ENCODE results near the gene TBX21.

Gene TBX21

DNA sequence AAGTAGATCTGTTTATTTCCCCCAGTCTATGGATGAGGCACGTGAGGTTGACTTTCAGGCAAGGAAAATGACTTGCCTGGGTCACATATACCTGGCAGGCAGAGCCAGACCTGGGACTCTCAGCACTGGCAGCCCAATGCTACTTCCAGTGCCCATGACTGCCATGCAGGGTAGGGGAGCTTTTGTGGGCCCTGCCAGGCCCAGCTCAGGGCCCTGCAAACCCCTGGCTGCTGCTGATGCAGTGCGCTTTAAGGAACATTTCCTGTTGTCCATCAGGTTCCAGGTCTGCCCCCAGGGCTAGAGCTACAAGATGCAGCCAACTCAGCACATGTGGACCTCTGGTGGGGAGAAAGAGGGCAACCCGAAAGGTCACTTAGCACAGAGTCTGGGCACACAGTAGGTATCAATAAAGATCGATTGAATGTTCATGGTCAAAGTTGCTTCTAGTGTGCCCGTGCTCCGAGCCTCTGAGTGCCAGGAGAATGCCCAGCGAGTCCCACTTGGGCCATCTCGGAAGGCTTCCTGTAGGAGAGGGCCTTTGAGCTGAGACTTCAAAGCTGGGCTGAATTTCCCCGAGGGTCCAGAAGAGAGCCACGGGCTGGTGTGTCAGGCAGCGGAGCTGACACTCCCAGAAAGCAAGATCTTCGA is 513 bp upstream of the TBX21 start:
- no peak for ATAC-seq
- TF ChIP-seq ESRRG (CRISPR knock-in tag; IDR thresholded peaks at IDR 0.05), result no peak
- TF ChIP-seq TOX (CRISPR knock-in tag; IDR thresholded peaks at IDR 0.05; ENCODE audit: borderline replicate concordance), result no peak
- TF ChIP-seq, protein P1, sequence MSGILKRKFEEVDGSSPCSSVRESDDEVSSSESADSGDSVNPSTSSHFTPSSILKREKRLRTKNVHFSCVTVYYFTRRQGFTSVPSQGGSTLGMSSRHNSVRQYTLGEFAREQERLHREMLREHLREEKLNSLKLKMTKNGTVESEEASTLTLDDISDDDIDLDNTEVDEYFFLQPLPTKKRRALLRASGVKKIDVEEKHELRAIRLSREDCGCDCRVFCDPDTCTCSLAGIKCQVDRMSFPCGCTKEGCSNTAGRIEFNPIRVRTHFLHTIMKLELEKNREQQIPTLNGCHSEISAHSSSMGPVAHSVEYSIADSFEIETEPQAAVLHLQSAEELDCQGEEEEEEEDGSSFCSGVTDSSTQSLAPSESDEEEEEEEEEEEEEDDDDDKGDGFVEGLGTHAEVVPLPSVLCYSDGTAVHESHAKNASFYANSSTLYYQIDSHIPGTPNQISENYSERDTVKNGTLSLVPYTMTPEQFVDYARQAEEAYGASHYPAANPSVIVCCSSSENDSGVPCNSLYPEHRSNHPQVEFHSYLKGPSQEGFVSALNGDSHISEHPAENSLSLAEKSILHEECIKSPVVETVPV (CRISPR knock-in tag; IDR thresholded peaks at IDR 0.05), result no peak
- TF ChIP-seq, protein P2, sequence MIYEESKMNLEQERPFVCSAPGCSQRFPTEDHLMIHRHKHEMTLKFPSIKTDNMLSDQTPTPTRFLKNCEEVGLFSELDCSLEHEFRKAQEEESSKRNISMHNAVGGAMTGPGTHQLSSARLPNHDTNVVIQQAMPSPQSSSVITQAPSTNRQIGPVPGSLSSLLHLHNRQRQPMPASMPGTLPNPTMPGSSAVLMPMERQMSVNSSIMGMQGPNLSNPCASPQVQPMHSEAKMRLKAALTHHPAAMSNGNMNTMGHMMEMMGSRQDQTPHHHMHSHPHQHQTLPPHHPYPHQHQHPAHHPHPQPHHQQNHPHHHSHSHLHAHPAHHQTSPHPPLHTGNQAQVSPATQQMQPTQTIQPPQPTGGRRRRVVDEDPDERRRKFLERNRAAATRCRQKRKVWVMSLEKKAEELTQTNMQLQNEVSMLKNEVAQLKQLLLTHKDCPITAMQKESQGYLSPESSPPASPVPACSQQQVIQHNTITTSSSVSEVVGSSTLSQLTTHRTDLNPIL (CRISPR knock-in tag; IDR thresholded peaks at IDR 0.05; ENCODE audit: low read depth), result no peak
- no peak for TF ChIP-seq BACH2 (CRISPR knock-in tag; IDR thresholded peaks at IDR 0.05; ENCODE audit: borderline replicate concordance)
- TF ChIP-seq, protein P3, sequence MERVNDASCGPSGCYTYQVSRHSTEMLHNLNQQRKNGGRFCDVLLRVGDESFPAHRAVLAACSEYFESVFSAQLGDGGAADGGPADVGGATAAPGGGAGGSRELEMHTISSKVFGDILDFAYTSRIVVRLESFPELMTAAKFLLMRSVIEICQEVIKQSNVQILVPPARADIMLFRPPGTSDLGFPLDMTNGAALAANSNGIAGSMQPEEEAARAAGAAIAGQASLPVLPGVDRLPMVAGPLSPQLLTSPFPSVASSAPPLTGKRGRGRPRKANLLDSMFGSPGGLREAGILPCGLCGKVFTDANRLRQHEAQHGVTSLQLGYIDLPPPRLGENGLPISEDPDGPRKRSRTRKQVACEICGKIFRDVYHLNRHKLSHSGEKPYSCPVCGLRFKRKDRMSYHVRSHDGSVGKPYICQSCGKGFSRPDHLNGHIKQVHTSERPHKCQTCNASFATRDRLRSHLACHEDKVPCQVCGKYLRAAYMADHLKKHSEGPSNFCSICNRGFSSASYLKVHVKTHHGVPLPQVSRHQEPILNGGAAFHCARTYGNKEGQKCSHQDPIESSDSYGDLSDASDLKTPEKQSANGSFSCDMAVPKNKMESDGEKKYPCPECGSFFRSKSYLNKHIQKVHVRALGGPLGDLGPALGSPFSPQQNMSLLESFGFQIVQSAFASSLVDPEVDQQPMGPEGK (CRISPR knock-in tag; IDR thresholded peaks at IDR 0.05; ENCODE audit: borderline replicate concordance), result no peak
- no peak for TF ChIP-seq ZFP30 (CRISPR knock-in tag; IDR thresholded peaks at IDR 0.05)
- TF ChIP-seq ZNF565 (CRISPR knock-in tag; conservative IDR thresholded peaks at IDR 0.05; ENCODE audit: low read depth), result no peak

DNA sequence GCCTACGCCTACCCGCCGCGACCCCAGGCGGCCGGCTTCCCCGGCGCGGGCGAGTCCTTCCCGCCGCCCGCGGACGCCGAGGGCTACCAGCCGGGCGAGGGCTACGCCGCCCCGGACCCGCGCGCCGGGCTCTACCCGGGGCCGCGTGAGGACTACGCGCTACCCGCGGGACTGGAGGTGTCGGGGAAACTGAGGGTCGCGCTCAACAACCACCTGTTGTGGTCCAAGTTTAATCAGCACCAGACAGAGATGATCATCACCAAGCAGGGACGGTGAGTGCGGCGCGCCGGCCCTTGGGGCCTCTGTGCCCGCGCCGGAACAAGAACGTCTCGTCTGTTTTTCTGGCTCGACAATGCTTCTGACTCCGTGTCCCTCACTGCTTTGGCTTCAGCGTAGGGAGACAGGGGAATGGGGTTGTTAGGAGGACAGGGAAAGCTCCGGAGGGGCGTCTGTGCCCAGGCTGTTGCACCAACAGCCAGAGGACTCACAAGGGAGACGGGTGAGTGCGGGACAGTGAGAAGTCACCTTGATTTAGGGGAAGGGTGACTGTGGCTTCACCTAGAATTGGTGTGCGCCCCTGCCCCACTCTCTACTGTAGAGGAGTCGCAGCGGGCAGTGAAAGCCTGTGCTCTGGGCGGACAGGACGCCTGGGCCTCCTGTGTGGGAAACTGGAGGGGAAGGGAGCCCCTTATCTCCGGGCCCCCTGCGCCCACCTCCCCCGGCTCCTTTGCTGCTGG is 806 bp downstream of the TBX21 start:
- no peak for TF ChIP-seq ISL1 (CRISPR knock-in tag; IDR thresholded peaks at IDR 0.05)
- TF ChIP-seq ZC3H10 (CRISPR knock-in tag; IDR thresholded peaks at IDR 0.05), result no peak
- TF ChIP-seq, protein P4, sequence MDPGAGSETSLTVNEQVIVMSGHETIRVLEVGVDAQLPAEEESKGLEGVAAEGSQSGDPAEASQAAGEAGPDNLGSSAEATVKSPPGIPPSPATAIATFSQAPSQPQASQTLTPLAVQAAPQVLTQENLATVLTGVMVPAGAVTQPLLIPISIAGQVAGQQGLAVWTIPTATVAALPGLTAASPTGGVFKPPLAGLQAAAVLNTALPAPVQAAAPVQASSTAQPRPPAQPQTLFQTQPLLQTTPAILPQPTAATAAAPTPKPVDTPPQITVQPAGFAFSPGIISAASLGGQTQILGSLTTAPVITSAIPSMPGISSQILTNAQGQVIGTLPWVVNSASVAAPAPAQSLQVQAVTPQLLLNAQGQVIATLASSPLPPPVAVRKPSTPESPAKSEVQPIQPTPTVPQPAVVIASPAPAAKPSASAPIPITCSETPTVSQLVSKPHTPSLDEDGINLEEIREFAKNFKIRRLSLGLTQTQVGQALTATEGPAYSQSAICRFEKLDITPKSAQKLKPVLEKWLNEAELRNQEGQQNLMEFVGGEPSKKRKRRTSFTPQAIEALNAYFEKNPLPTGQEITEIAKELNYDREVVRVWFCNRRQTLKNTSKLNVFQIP (CRISPR knock-in tag; IDR thresholded peaks at IDR 0.05; ENCODE audit: borderline replicate concordance, low read depth), result no peak
- TF ChIP-seq TCF4 (CRISPR knock-in tag; IDR thresholded peaks at IDR 0.05; ENCODE audit: borderline replicate concordance), result no peak
- no peak for TF ChIP-seq PPARA (CRISPR knock-in tag; IDR thresholded peaks at IDR 0.05; ENCODE audit: borderline replicate concordance)
- TF ChIP-seq, protein P3 (CRISPR knock-in tag; IDR thresholded peaks at IDR 0.05; ENCODE audit: borderline replicate concordance), result no peak
- TF ChIP-seq, protein P5, sequence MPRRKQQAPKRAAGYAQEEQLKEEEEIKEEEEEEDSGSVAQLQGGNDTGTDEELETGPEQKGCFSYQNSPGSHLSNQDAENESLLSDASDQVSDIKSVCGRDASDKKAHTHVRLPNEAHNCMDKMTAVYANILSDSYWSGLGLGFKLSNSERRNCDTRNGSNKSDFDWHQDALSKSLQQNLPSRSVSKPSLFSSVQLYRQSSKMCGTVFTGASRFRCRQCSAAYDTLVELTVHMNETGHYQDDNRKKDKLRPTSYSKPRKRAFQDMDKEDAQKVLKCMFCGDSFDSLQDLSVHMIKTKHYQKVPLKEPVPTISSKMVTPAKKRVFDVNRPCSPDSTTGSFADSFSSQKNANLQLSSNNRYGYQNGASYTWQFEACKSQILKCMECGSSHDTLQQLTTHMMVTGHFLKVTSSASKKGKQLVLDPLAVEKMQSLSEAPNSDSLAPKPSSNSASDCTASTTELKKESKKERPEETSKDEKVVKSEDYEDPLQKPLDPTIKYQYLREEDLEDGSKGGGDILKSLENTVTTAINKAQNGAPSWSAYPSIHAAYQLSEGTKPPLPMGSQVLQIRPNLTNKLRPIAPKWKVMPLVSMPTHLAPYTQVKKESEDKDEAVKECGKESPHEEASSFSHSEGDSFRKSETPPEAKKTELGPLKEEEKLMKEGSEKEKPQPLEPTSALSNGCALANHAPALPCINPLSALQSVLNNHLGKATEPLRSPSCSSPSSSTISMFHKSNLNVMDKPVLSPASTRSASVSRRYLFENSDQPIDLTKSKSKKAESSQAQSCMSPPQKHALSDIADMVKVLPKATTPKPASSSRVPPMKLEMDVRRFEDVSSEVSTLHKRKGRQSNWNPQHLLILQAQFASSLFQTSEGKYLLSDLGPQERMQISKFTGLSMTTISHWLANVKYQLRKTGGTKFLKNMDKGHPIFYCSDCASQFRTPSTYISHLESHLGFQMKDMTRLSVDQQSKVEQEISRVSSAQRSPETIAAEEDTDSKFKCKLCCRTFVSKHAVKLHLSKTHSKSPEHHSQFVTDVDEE (CRISPR knock-in tag; IDR thresholded peaks at IDR 0.05), result no peak
- TF ChIP-seq BACH2 (CRISPR knock-in tag; IDR thresholded peaks at IDR 0.05; ENCODE audit: borderline replicate concordance), result no peak
- TF ChIP-seq, protein P1 (CRISPR knock-in tag; IDR thresholded peaks at IDR 0.05), result no peak
- no peak for TF ChIP-seq ZFP30 (CRISPR knock-in tag; IDR thresholded peaks at IDR 0.05)
- TF ChIP-seq CSDC2 (CRISPR knock-in tag; IDR thresholded peaks at IDR 0.05), result no peak
- TF ChIP-seq OSR1 (CRISPR knock-in tag; IDR thresholded peaks at IDR 0.05), result no peak
- TF ChIP-seq SNAI2 (CRISPR knock-in tag; IDR thresholded peaks at IDR 0.05), result no peak
- no peak for TF ChIP-seq ARNTL (CRISPR knock-in tag; IDR thresholded peaks at IDR 0.05; ENCODE audit: borderline replicate concordance, low read depth)
- no peak for TF ChIP-seq RARB (CRISPR knock-in tag; IDR thresholded peaks at IDR 0.05)
- TF ChIP-seq ESRRG (CRISPR knock-in tag; IDR thresholded peaks at IDR 0.05), result no peak
- no peak for TF ChIP-seq ZNF70 (CRISPR knock-in tag; IDR thresholded peaks at IDR 0.05)
- TF ChIP-seq ZFP3 (CRISPR knock-in tag; IDR thresholded peaks at IDR 0.05), result no peak
- no peak for TF ChIP-seq TOX (CRISPR knock-in tag; IDR thresholded peaks at IDR 0.05; ENCODE audit: borderline replicate concordance)
- TF ChIP-seq, protein P2 (CRISPR knock-in tag; IDR thresholded peaks at IDR 0.05; ENCODE audit: low read depth), result no peak
- ATAC-seq, result peak; percentile 36

Data from SK-N-SH treated with all-trans-retinoic acid at 6 μM for 48 hours (cell line).